ENCODE results near the gene WDTC1. TPM values are rescaled to one million over a fixed set of nuclear protein-coding genes. Genes with fewer than 3 reads are reported as not detected.

WDTC1 gene
- total RNA-seq, 1 experiment from 2014 or later, result 9.1 TPM

- DNase-seq (ENCODE audit: low read depth), result no peak
Measured at GRCh38 chr1:27333717-27334279, 99.4 kb downstream of the WDTC1 start.

GRCh38 chr1:27335506-27336422 is 101.3 kb downstream of the WDTC1 start:
- no peak for DNase-seq (ENCODE audit: low read depth)

GRCh38 chr1:27336756-27337155 is 102.3 kb downstream of the WDTC1 start:
- DNase-seq (ENCODE audit: low read depth), result no peak

- no peak for DNase-seq (ENCODE audit: low read depth)
Measured at GRCh38 chr1:27338751-27339150, 104.3 kb downstream of the WDTC1 start.

- DNase-seq (ENCODE audit: low read depth), result no peak
Measured at GRCh38 chr1:27339213-27339612, 104.8 kb downstream of the WDTC1 start.

- DNase-seq (ENCODE audit: low read depth), result peak; percentile 81
Measured at GRCh38 chr1:27341525-27342252, 107.3 kb downstream of the WDTC1 start, which contains the start of gene SYTL1. Gene SYTL1 (plus strand): TSS chr1:27342022. CDS start chr1:27345335, 3,313 bp downstream.

- DNase-seq (ENCODE audit: low read depth), result no peak
Measured at GRCh38 chr1:27342391-27342777, 108.0 kb downstream of the WDTC1 start.

- no peak for DNase-seq (ENCODE audit: low read depth)
Measured at GRCh38 chr1:27342778-27343638, 108.6 kb downstream of the WDTC1 start.

- no peak for DNase-seq (ENCODE audit: low read depth)
Measured at GRCh38 chr1:27343639-27344025, 109.2 kb downstream of the WDTC1 start.

GRCh38 chr1:27345272-27345671 is 110.8 kb downstream of the WDTC1 start:
- DNase-seq (ENCODE audit: low read depth), result no peak

GRCh38 chr1:27346357-27346756 is 111.9 kb downstream of the WDTC1 start:
- DNase-seq (ENCODE audit: low read depth), result no peak

- DNase-seq (ENCODE audit: low read depth), result peak; percentile 47
Measured at GRCh38 chr1:27346991-27347624, 112.7 kb downstream of the WDTC1 start.

GRCh38 chr1:27348861-27349783 is 114.7 kb downstream of the WDTC1 start:
- DNase-seq (ENCODE audit: low read depth), result no peak

- no peak for DNase-seq (ENCODE audit: low read depth)
Measured at GRCh38 chr1:27349784-27350662, 115.6 kb downstream of the WDTC1 start.

- DNase-seq (ENCODE audit: low read depth), result no peak
Measured at GRCh38 chr1:27350663-27351540, 116.5 kb downstream of the WDTC1 start.

- DNase-seq (ENCODE audit: low read depth), result no peak
Measured at GRCh38 chr1:27351541-27352107, 117.2 kb downstream of the WDTC1 start.

GRCh38 chr1:27353166-27353565 is 118.7 kb downstream of the WDTC1 start:
- no peak for DNase-seq (ENCODE audit: low read depth)

All from HT1080 (cell line).